ENCODE data around the gene ZNF385D.

DNA sequence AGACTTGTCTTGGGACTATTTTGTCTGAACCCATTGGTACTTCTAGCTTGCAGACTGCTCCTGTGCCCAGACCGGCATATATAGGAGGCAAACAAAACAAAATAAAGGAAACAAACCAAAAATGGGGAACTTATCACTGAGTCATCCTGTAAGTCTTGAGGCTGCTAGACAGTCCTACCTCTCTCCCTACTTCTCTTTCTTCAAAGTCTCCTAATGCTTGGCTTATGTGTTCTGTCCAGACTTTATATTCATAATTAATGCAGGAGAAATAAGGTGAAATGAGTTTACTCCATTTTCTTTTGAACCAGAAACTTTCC, 266.2 kb downstream of the ZNF385D start:
- TF ChIP-seq CTCF (conservative IDR thresholded peaks at IDR 0.05; ENCODE audit: low read depth in 2 of 2) = no peak
- TF ChIP-seq CREB1 (CRISPR knock-in tag; IDR thresholded peaks at IDR 0.05; ENCODE audit: low read depth) = no peak
- no peak for TF ChIP-seq EZH2 (IDR thresholded peaks at IDR 0.05; ENCODE audit: low read depth, unreplicated experiment)
- TF ChIP-seq NANOG (IDR thresholded peaks at IDR 0.05; ENCODE audit: borderline replicate concordance) = no peak
- TF ChIP-seq STAT1 (IDR thresholded peaks at IDR 0.05; ENCODE audit: unreplicated experiment) = no peak
- no peak for TF ChIP-seq POLR2AphosphoS5 (IDR thresholded peaks at IDR 0.05; ENCODE audit: low read depth)
- TF ChIP-seq, protein P1, sequence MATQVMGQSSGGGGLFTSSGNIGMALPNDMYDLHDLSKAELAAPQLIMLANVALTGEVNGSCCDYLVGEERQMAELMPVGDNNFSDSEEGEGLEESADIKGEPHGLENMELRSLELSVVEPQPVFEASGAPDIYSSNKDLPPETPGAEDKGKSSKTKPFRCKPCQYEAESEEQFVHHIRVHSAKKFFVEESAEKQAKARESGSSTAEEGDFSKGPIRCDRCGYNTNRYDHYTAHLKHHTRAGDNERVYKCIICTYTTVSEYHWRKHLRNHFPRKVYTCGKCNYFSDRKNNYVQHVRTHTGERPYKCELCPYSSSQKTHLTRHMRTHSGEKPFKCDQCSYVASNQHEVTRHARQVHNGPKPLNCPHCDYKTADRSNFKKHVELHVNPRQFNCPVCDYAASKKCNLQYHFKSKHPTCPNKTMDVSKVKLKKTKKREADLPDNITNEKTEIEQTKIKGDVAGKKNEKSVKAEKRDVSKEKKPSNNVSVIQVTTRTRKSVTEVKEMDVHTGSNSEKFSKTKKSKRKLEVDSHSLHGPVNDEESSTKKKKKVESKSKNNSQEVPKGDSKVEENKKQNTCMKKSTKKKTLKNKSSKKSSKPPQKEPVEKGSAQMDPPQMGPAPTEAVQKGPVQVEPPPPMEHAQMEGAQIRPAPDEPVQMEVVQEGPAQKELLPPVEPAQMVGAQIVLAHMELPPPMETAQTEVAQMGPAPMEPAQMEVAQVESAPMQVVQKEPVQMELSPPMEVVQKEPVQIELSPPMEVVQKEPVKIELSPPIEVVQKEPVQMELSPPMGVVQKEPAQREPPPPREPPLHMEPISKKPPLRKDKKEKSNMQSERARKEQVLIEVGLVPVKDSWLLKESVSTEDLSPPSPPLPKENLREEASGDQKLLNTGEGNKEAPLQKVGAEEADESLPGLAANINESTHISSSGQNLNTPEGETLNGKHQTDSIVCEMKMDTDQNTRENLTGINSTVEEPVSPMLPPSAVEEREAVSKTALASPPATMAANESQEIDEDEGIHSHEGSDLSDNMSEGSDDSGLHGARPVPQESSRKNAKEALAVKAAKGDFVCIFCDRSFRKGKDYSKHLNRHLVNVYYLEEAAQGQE (IDR thresholded peaks at IDR 0.05; ENCODE audit: unreplicated experiment) = no peak
- no peak for TF ChIP-seq ZNF331 (CRISPR knock-in tag; IDR thresholded peaks at IDR 0.05; ENCODE audit: low read depth)
- TF ChIP-seq EZH2phosphoT487 (IDR thresholded peaks at IDR 0.05; ENCODE audit: unreplicated experiment) = no peak

Data from GM23338 (cell line).